A549 (cell line): ENCODE data around the gene RWDD1.

Experiments
- BHLHE40 ChIP-seq: IDR thresholded peaks from 2 replicates; pipeline ENCODE4 v1.6.1; 2012; ENCODE audit warnings: low read depth, low read length, inconsistent platforms
- CBX8 ChIP-seq: fragments of 200-600 bp; sonication (generic); IDR thresholded peaks from 2 replicates; pipeline ENCODE4 v1.6.1; 2016
- CEBPB ChIP-seq, 2 experiments: fragments of >200 bp in 1 of 2; sonication (Bioruptor Twin) in 1 of 2; formaldehyde crosslinking in 1 of 2; IDR thresholded peaks; 2 replicates each; pipeline ENCODE4 v1.6.1; 2012 to 2016
- CTCF ChIP-seq: fragments of >200 bp; sonication (Bioruptor Twin); formaldehyde crosslinking; IDR thresholded peaks from 3 replicates; pipeline ENCODE4 v1.5.1; 2016
- HOXA7 ChIP-seq: fragments of 250-450 bp; sonication (Bioruptor Pico); IDR thresholded peaks from 2 replicates; pipeline ENCODE4 v1.5.0; 2020; ENCODE audit warnings: mild to moderate bottlenecking, moderate library complexity
- JUN ChIP-seq, 2 experiments: fragments of >200 bp; sonication (Bioruptor Twin); formaldehyde crosslinking; IDR thresholded peaks; 2 replicates in 1 of 2; 3 replicates in 1 of 2; pipeline ENCODE4 v1.6.1; 2016 to 2017
- MAZ ChIP-seq: fragments of 150-350 bp; IDR thresholded peaks from 2 replicates; pipeline ENCODE4 v1.6.1; 2014; ENCODE audit warnings: antibody characterized with exemption, low read depth, low read length, borderline replicate concordance
- NPAS2 ChIP-seq: fragments of 250-450 bp; sonication (Bioruptor Pico); IDR thresholded peaks from 2 replicates; pipeline ENCODE4 v1.8.0; 2022; ENCODE audit warnings: mild to moderate bottlenecking, moderate library complexity, borderline replicate concordance
- POLR2A ChIP-seq: IDR thresholded peaks from 2 replicates; pipeline ENCODE4 v1.6.1; 2012; ENCODE audit warnings: mild to moderate bottlenecking, low read length
- REST ChIP-seq: fragments of 200-600 bp; sonication (generic); IDR thresholded peaks from 2 replicates; pipeline ENCODE4 v1.6.1; 2016; ENCODE audit warnings: antibody characterized with exemption, mild to moderate bottlenecking, moderate library complexity

GRCh38 chr6:116595247-116595646 lies 23.9 kb downstream of the RWDD1 start:
- no peak for TF ChIP-seq HOXA7 (CRISPR knock-in tag)
- TF ChIP-seq NPAS2 (CRISPR knock-in tag), result no peak
- TF ChIP-seq MAZ, result no peak
- no peak for TF ChIP-seq POLR2A
- no peak for TF ChIP-seq CTCF
- no peak for TF ChIP-seq JUN (IDR thresholded peaks at IDR 0.05)
- TF ChIP-seq REST, result no peak
- TF ChIP-seq BHLHE40, result no peak
- no peak for TF ChIP-seq CEBPB (IDR thresholded peaks at IDR 0.05)
- no peak for TF ChIP-seq CBX8
